Measurements from ENCODE around the gene PRRC1. TPM values are rescaled to one million over a fixed set of nuclear protein-coding genes. Genes with fewer than 3 reads are reported as not detected.

Gene PRRC1
- total and polyA plus RNA-seq, 12 donors = 19.1 to 128 (median 47.8) TPM

DNA sequence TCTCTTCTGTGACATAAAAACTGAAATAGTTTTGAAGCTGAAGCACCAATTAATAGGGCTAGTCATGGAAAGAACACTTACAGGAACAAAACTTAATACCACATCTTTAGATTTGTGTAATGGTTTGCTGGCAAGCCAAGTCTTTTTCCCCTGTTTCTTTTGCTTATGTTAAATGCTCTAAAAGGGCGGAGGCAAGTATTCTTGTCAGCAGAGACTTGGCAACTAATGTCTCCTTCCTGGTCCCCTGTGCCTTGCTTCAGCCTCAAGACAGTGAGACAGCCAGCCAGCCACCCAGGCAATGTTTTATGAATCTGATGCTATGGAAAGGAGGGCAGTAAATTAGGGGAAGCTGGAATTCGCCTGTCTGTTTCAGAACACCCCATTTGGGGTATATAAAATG lies 45.7 kb downstream of the PRRC1 start:
- 41 to 77% (median 72%) methylated on average over 2 of the region's 2 CpGs for WGBS, 4 donors
- TF ChIP-seq POLR2A (IDR thresholded peaks at IDR 0.05) = no peak
- TF ChIP-seq CTCF (IDR thresholded peaks at IDR 0.05) = no peak

DNA sequence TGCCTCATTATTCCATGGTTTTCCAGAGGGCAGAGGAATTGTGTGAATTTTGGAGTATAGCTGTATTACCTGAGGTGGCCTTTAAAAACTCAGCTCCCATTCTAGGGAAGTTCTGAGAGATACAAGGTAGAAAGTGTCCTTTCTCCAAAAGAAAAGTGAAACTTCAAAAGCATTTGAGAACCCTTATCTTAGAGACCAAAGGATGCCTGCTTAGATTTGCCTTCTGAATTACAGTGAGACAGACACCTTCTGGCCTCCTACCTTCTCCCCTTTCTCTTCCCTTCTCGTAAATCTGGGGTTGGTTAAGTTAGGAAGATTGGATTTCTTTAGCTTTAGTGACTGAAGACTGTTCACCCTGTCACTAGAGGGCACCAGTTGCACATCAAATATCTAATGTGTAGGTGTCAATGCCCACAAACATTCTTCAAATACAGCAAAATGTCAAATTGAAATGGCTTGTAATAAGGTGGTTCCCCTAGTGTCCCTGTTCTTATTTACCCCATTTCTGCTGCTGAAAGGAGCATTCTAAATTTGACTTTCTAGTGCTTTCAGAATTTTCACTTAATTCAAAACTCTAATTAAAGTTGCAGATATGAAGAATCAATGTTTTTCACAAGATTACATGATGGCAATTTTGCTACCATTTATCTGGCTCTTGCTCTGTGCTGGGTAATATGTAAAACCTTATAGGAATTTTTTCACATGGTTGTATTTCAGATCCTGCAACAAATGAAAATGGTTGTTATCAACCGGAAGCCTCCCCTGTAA lies 46.7 kb downstream of the PRRC1 start:
- TF ChIP-seq CTCF (IDR thresholded peaks at IDR 0.05) (peak; percentile 21 to 82 (median 74)), POLR2A (IDR thresholded peaks at IDR 0.05) (no peak)
- intact Hi-C loops (cut with DNase I) = loop anchor here (10.0 kb wide), 2 partner anchors 161 to 631 kb away; no protein-coding TSS in a partner anchor
- Histone ChIP-seq H3K9me3 (replicated peaks in 1 of 3) (no peaks in the 10 kb centered on the region), H3K4me3 (no peak overlapping the region), H3K27ac (no peak overlapping the region), H3K4me1 (replicated peaks in 1 of 2) (no peaks in the 10 kb centered on the region), H3K36me3 (replicated peaks in 1 of 2) (no peaks in the 10 kb centered on the region), H3K27me3 (no peaks in the 10 kb centered on the region)
- DNase-seq = peak; percentile 17 to 63 (median 52)
- 50 to 59% (median 53%) methylated on average over 2 of the region's 2 CpGs for WGBS, 4 donors

More for the DNA sequence above, 45.7 kb downstream of the PRRC1 start:
- no peak for DNase-seq
- Histone ChIP-seq H3K36me3 (replicated peaks in 1 of 2) (no peaks in the 10 kb centered on the region), H3K27ac (no peak overlapping the region), H3K4me1 (replicated peaks in 1 of 2) (no peaks in the 10 kb centered on the region), H3K4me3 (no peak overlapping the region), H3K27me3 (no peaks in the 10 kb centered on the region), H3K9me3 (replicated peaks in 1 of 3) (no peaks in the 10 kb centered on the region)
- intact Hi-C loops (cut with DNase I) = loop anchor here (10.0 kb wide), 2 partner anchors 162 to 632 kb away; no protein-coding TSS in a partner anchor

DNA sequence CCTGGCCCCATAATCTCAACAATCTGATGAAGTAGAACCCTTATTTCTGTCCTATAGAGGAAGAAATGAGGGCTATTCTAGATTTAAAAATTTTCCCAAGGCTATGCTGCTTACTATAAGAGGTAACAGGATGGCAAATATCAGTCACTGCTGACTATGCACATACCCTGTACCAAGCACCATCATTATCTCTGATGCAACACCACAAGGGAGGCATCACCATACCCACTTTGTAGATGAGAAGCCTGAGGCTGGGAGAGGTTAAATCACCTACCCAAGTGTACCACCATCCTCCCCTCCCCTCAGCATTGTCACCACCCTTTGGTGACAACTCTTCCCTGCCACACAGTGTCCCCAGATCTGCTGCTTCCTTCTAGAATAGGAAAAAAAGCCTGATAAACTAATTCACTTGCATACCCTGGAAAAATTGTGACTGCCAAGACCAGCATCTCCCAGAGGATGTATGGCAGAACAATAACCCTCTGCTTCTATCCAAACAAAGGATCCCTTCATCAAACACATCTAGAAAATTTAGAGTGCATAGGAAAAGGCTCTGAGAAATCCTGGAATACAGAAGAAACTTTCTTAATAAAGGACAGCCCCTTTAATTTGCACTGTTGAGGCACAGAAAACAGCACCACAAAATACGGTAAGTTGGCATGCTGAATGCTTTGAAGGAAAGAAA lies 48.3 kb downstream of the PRRC1 start:
- WGBS, 4 donors = 69 to 88% (median 81%) methylated on average over 1 of the region's 1 CpG
- TF ChIP-seq CTCF (IDR thresholded peaks at IDR 0.05) (no peak), POLR2A (IDR thresholded peaks at IDR 0.05) (no peak)
- Histone ChIP-seq H3K9me3 (replicated peaks in 1 of 3) (no peaks in the 10 kb centered on the region), H3K36me3 (replicated peaks in 1 of 2) (no peaks in the 10 kb centered on the region), H3K27ac (no peak overlapping the region), H3K4me3 (no peak overlapping the region), H3K27me3 (no peaks in the 10 kb centered on the region), H3K4me1 (replicated peaks in 1 of 2) (no peaks in the 10 kb centered on the region)
- DNase-seq = no peak
- intact Hi-C loops (cut with DNase I) = loop anchor here (5.0 to 10.0 kb wide), 3 partner anchors 159 to 637 kb away; no protein-coding TSS in a partner anchor

GRCh38 chr5:127567026-127567768 lies 49.8 kb downstream of the PRRC1 start:
- Histone ChIP-seq H3K27me3 (no peaks in the 10 kb centered on the region), H3K27ac (no peak overlapping the region), H3K4me1 (replicated peaks in 1 of 2) (no peaks in the 10 kb centered on the region), H3K4me3 (no peak overlapping the region), H3K9me3 (replicated peaks in 1 of 3) (no peaks in the 10 kb centered on the region), H3K36me3 (replicated peaks in 1 of 2) (no peaks in the 10 kb centered on the region)
- DNase-seq = no peak
- TF ChIP-seq POLR2A (IDR thresholded peaks at IDR 0.05) (no peak), CTCF (IDR thresholded peaks at IDR 0.05) (no peak)
- 58 to 73% (median 71%) methylated on average over 7 of the region's 7 CpGs for WGBS, 4 donors
- intact Hi-C loops (cut with DNase I) = loop anchor here (5.0 to 10.0 kb wide), 3 partner anchors 158 to 635 kb away; no protein-coding TSS in a partner anchor

All from adrenal gland (tissue), 12 donors.